Stimulated activated CD8-positive, alpha-beta memory T cell treated with anti-CD3 and anti-CD28 coated beads, Interleukin-2, amount 100 ng/mL, for 1 hour (primary cell): ENCODE data around the gene COMP.

ENCODE experiments used
- DNase-seq, 2 donors: peaks; one replicate each; pipeline ENCODE4 v3.0.0-alpha.2; 2020; ENCODE audit warnings: low read depth in 2 of 2

COMP gene

GRCh38 chr19:18783958-18784785 lies 6.9 kb downstream of the COMP start:
- no peak for DNase-seq

- DNase-seq, result no peak
Observed at GRCh38 chr19:18782559-18783225, 8.4 kb downstream of the COMP start.

- no peak for DNase-seq
Observed at GRCh38 chr19:18781885-18782527, 9.1 kb downstream of the COMP start.

- DNase-seq, result no peak
Observed at GRCh38 chr19:18781047-18781600, 10.0 kb downstream of the COMP start.

- no peak for DNase-seq
Observed at GRCh38 chr19:18780631-18781030, 10.5 kb downstream of the COMP start.

GRCh38 chr19:18780081-18780480 lies 11.0 kb downstream of the COMP start:
- DNase-seq, result no peak

DNA sequence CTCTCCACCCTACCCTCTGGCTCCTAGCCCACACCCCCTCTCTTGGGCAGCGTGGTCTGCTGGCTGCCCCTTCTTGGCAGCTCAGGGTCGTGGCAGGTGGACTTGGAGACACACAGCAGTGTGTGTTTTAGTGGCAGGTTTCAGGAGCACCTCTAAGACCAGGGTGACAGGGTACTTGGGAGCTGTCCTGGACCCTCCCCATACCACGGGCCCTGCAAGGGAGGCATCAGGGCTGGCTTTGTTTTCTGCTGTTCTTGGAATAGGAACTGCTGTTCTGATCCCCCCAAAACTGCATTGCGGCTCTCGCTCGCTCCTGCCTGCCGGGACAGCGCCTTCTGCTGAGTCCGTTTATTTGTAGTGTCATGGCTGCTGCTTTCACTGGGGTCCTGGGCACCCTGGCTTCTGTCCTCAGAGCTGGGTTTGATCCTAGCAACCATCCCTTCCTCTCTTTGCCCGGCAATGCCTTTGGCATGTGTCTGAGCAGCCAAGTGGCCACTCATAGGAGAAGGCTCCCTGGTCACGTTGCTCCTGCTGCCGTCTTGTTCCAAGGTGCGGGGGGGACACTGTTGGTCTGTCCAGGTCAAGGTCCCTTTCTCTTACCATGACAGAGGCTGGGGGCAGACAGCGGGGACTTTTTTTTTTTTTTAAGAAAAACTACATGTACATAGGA lies 12.1 kb downstream of the COMP start:
- DNase-seq, result no peak

DNA sequence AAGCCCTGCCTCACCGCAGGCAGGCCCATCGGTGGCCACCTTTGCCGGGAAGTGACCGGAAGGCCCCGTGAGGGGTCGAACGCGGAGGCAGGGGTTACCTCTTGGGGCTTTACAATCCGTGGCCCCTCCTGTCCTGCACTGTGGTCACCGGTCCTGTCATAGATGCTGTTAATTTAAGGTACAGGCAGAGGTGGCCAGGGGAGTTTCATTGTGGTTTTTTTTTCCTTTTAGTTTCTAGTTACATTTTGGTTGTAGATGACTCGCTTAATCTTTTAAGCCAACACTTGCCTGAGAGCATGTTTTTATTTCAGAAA lies 13.1 kb downstream of the COMP start:
- no peak for DNase-seq

DNA sequence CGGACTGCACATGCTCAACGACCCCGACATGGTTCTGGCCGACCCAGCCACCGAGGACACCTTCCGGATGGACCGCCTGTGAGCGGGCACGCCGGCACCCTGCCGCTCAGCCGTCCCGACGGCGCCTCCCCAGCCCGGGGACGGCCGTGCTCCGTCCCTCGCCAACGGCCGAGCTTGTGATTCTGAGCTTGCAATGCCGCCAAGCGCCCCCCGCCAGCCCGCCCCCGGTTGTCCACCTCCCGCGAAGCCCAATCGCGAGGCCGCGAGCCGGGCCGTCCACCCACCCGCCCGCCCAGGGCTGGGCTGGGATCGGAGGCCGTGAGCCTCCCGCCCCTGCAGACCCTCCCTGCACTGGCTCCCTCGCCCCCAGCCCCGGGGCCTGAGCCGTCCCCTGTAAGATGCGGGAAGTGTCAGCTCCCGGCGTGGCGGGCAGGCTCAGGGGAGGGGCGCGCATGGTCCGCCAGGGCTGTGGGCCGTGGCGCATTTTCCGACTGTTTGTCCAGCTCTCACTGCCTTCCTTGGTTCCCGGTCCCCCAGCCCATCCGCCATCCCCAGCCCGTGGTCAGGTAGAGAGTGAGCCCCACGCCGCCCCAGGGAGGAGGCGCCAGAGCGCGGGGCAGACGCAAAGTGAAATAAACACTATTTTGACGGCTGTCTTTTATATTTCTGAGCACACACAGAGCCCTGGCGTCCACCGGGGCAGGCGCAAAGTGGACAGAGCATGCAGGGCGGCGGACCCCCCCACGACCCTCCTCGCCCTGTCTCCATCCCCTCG lies 13.6 kb downstream of the COMP start:
- DNase-seq, result no peak

DNA sequence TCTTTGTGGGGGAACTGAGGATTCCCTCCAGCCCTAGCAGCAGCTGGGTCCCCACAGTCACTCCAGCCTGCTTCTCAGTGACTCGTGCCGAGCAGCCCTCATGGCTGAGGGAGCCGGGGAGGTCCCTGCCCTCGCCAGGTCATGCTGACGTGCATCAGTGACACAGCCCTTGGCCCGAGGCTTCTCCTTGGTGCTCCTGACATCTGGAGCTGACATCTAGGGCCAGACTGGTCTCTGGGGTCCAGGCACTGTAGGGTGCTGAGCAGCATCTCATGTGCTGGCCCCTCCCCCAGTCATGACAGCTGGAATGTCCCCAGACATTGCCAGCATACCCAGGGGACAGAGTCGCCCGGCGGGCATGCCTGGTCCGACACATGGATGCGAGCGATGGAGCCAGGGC lies 14.4 kb downstream of the COMP start:
- DNase-seq, result no peak

DNA sequence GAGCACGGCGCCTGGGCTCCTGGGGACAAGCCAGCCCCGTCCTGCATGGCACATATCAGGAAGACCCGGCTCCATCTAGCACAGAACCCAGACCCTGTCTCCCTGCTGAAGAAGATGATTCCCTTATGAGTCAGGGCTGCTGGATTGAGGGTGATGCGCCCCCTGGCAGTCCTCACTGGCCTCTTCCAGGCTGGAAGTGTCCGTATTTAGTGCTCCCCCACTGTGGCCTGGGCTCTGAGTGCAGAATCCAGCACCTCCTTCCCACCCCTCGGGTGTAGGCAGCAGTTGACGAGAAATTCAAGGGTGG lies 14.9 kb downstream of the COMP start:
- DNase-seq, result no peak

- DNase-seq, result no peak
Observed at GRCh38 chr19:18775586-18776287, 15.4 kb downstream of the COMP start.

DNA sequence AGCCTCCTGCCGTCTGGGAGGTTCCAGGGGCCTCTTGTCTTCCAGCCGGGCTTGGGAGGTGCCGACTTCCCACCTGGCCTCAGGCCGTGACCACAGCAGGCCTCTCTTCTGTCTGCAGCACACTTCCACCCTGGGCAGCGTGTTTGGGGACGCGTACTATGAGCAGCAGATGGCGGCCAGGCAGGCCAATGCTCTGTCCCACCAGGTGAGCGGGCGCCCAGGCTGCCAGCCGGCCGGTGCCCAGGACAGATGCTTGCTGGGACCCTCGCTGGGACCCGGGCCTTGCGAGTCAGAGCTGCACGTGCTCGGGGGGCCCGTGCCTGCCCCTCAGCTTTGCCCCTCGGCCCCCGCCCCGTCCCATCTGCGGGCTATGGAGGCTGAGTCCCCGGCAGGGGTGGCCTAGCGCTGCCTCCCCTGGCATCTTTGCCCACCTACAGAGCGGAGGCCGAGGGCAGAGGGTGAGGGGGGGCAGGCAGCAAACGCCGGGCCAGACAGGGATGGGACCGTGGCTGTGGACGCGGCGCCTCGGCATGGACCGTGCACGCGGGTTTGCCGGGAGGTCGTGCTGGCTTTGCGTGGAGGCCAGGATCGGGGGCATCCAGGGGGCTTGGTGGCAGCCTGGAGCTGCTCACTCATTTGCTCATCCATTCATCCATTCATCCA lies 16.2 kb downstream of the COMP start:
- no peak for DNase-seq

- DNase-seq, result no peak
Observed at GRCh38 chr19:18774107-18774506, 17.0 kb downstream of the COMP start.

DNA sequence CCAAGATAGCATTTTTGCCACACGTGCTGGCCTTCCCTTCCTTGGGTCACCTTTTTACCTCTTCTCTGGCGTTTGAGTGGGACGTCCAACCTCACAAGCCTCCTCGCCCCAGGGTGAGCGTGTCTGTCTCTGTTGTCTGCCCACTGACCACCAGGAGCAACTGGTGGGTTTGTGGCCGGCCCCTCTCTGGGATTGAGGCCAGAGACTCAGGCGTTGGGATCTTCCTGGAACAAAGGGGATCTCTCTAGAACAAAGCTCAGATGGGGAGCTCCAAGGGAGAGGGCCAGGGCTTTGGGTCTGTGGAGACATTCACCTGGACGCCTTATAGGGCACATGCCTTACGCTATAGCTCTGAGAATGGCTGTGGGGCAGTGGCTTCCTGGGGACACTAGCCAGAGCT lies 17.4 kb downstream of the COMP start:
- no peak for DNase-seq

DNA sequence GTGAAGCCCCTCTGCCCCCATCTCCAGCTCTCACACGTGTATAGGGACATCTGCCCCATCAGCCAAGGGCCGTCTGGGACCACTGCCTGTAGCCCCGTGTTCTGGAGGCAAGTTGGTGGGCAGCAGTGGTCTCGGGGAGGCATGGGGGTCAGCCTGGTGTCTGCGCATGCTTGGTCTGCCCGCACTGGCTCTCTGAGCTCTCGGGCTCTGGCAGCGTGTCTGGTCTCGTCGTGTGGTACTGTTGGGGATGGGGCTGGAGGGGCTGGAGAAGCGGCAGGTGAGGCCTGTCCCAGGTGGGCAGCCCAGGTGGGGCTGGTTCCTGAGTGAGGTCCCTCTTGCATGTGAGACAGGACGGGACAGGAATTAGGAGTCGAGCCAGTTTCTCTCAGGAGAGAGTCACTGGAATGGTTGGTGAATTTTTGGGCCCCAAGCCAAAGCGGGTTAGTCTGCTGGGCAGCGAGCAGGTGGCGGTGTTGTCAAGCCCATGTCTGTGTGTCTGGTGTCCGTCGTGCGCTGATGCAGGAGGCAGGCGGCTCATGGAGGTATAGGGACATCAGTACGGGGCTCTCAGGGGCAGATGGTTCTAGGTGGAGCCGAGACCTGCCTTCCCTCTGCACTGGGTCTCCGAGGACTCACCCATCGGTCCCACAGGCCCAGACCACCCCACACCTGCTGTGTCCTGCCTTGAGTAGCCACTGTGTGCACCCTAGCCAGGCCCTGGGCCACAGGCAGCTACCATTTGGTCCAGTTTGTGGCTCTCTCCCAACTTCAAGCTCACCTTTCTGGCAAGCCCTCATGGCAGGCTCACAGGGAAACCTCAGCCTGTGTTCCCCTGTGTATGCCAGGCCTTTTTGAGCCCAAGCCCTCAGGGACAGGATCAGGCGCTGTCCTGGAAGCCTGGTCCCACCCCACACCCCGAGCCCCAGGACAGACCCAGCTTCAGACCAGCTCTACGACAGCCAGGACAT lies 18.2 kb downstream of the COMP start:
- no peak for DNase-seq

DNA sequence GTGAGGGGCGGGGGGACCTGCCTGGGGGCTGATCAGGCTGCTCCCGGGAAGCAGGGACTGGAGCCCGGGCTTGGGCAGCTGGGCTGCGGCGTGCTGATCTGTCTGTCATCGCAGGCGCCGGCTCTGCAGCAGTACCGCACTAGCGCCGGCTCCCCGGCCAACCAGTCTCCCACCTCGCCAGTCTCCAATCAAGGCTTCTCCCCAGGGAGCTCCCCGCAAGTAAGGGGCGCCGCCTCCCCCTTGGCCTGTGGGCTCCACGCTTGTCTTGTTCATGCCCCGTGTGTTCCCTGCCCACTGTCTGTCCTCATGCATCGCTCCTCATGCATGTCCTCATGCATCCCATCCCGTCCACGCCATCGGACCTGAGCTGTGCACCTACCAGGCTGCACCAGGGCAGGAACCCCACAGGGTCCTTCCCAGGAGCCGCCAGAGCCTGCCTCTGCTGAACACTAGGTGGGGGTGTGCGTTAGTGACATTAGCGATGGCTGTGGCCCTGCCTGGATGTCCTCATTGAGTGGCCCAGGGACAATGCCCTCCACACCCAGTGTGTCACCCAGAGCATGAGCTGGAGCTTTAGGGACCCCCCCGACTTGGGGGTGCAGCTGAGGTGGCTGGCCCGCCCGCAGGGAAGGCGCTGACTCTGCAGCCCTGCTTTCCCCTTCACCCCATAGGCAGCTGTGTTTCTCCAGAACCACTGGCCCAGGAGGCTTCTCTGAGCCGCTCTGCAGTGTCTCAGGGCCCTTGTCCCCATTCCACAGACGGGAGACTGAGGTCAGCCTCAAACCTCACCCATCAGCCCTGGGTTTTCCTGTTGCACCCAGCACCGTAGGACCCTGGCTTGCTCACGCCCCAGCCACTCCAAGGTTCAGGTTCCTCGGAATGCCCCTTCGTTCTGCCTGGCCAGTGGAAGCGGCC lies 19.5 kb downstream of the COMP start:
- DNase-seq, result no peak

DNA sequence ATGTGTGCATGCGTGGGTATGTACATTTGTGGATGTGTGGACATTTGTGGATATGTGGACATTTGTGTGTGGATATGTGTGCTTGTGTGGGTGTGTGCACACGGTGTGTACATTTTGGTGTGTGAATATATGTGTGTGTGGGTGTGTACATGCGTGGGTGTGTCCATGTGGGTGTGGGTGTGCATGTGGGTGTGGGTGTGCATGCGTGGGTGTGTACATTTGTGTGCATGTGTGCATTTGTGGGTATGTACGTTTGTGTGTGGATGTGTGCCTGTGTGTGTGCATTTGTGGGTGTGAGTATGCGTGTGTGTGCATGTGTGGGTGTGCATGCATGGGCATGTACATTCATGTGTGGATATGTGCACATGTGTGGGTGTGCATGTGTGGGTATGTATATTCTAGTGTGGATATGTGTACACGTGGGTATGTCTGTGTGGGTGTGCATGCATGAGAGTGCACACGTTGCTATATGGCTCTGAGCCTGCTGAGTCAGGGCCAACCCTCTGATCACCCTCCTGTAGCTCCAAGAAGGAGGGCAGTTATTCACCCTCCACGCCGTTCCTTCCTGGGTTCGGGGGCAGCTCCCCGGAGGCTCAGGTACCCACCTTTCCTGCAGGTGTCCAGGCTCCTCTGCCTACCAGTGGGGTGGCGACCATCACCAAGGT lies 20.3 kb downstream of the COMP start:
- no peak for DNase-seq
